WTC11 (cell line): ENCODE data around the gene GJD4. TPM values are rescaled to one million over a fixed set of nuclear protein-coding genes. Genes with fewer than 3 reads are reported as not detected.
A peak's percentile ranks its signal among the peaks of the same experiment; 100 is the strongest.

Source experiments
- AR ChIP-seq: fragments of 250-450 bp; sonication (Bioruptor Pico); IDR thresholded peaks from 2 replicates; pipeline ENCODE4 v1.9.0; 2021; ENCODE audit warnings: mild to moderate bottlenecking
- ATF3 ChIP-seq: sonication (generic); formaldehyde crosslinking; conservative IDR thresholded peaks from 2 replicates; pipeline ENCODE4 v1.8.1; 2022; ENCODE audit warnings: mild to moderate bottlenecking, missing genetic modification reagents
- CTCF ChIP-seq: fragments of 200-600 bp; IDR thresholded peaks from 2 replicates; pipeline ENCODE4 v1.8.0; 2022; ENCODE audit warnings: antibody characterized with exemption
- E2F4 ChIP-seq: sonication (generic); formaldehyde crosslinking; IDR thresholded peaks from 2 replicates; pipeline ENCODE4 v1.8.1; 2022; ENCODE audit warnings: low read depth, mild to moderate bottlenecking, moderate library complexity, missing genetic modification reagents, borderline replicate concordance
- E2F5 ChIP-seq: sonication (generic); formaldehyde crosslinking; IDR thresholded peaks from 2 replicates; pipeline ENCODE4 v1.8.1; 2022; ENCODE audit warnings: mild to moderate bottlenecking, moderate library complexity, missing genetic modification reagents
- ESRRA ChIP-seq: sonication (generic); formaldehyde crosslinking; IDR thresholded peaks from 2 replicates; pipeline ENCODE4 v1.8.1; 2022; ENCODE audit warnings: mild to moderate bottlenecking, missing genetic modification reagents, borderline replicate concordance
- ETV6 ChIP-seq: sonication (generic); formaldehyde crosslinking; IDR thresholded peaks from 2 replicates; pipeline ENCODE4 v1.8.1; 2022; ENCODE audit warnings: mild to moderate bottlenecking, missing genetic modification reagents
- FOXJ3 ChIP-seq: sonication (generic); formaldehyde crosslinking; IDR thresholded peaks from 2 replicates; pipeline ENCODE4 v1.9.0; 2021; ENCODE audit warnings: missing genetic modification reagents, mild to moderate bottlenecking, borderline replicate concordance
- FOXK1 ChIP-seq: sonication (generic); formaldehyde crosslinking; IDR thresholded peaks from 2 replicates; pipeline ENCODE4 v1.8.0; 2022; ENCODE audit warnings: mild to moderate bottlenecking, moderate library complexity, missing genetic modification reagents
- GTF2I ChIP-seq: fragments of 250-450 bp; sonication (Bioruptor Pico); conservative IDR thresholded peaks from 2 replicates; pipeline ENCODE4 v1.4.0; 2021; ENCODE audit warnings: mild to moderate bottlenecking
- HMGA2 ChIP-seq: fragments of 250-450 bp; sonication (Bioruptor Pico); IDR thresholded peaks from 2 replicates; pipeline ENCODE4 v1.4.0; 2021; ENCODE audit warnings: mild to moderate bottlenecking, moderate library complexity
- HMGXB4 ChIP-seq: sonication (generic); formaldehyde crosslinking; IDR thresholded peaks from 2 replicates; pipeline ENCODE4 v1.8.1; 2023; ENCODE audit warnings: mild to moderate bottlenecking, moderate library complexity, missing genetic modification reagents
- IRF2 ChIP-seq: sonication (generic); formaldehyde crosslinking; IDR thresholded peaks from 2 replicates; pipeline ENCODE4 v1.8.0; 2022; ENCODE audit warnings: low read depth, missing genetic modification reagents, borderline replicate concordance
- JAZF1 ChIP-seq: fragments of 250-450 bp; sonication (Bioruptor Pico); IDR thresholded peaks from 2 replicates; pipeline ENCODE4 v1.9.0; 2021; ENCODE audit warnings: moderate library complexity, mild to moderate bottlenecking, inconsistent platforms
- JUN ChIP-seq: sonication (generic); formaldehyde crosslinking; IDR thresholded peaks from 2 replicates; pipeline ENCODE4 v1.8.0; 2023; ENCODE audit warnings: mild to moderate bottlenecking, missing genetic modification reagents
- KAT7 ChIP-seq: sonication (generic); formaldehyde crosslinking; IDR thresholded peaks from 2 replicates; pipeline ENCODE4 v1.8.1; 2023; ENCODE audit warnings: missing genetic modification reagents, mild to moderate bottlenecking, borderline replicate concordance
- MXD4 ChIP-seq: fragments of 250-450 bp; sonication (Bioruptor Pico); IDR thresholded peaks from 2 replicates; pipeline ENCODE4 v1.8.0; 2021; ENCODE audit warnings: mild to moderate bottlenecking, moderate library complexity, borderline replicate concordance
- NFE2L1 ChIP-seq: sonication (generic); formaldehyde crosslinking; IDR thresholded peaks from 2 replicates; pipeline ENCODE4 v1.8.1; 2023; ENCODE audit warnings: missing genetic modification reagents
- NR2C2 ChIP-seq: sonication (generic); formaldehyde crosslinking; IDR thresholded peaks from 2 replicates; pipeline ENCODE4 v1.8.0; 2022; ENCODE audit warnings: mild to moderate bottlenecking, missing genetic modification reagents
- NR3C1 ChIP-seq: sonication (generic); formaldehyde crosslinking; conservative IDR thresholded peaks from 2 replicates; pipeline ENCODE4 v1.8.1; 2023; ENCODE audit warnings: low read depth, mild to moderate bottlenecking, missing genetic modification reagents
- RORB ChIP-seq: fragments of 250-450 bp; sonication (Bioruptor Pico); IDR thresholded peaks from 2 replicates; pipeline ENCODE4 v1.9.0; 2021; ENCODE audit warnings: mild to moderate bottlenecking
- SMAD3 ChIP-seq: sonication (generic); formaldehyde crosslinking; IDR thresholded peaks from 2 replicates; pipeline ENCODE4 v1.8.0; 2022; ENCODE audit warnings: missing genetic modification reagents, mild to moderate bottlenecking, borderline replicate concordance
- SOX15 ChIP-seq: fragments of 250-450 bp; sonication (Bioruptor Pico); IDR thresholded peaks from 2 replicates; pipeline ENCODE4 v1.9.0; 2021; ENCODE audit warnings: mild to moderate bottlenecking
- SP1 ChIP-seq: sonication (generic); formaldehyde crosslinking; conservative IDR thresholded peaks from 2 replicates; pipeline ENCODE4 v1.8.1; 2022; ENCODE audit warnings: missing genetic modification reagents
- TP53 ChIP-seq: sonication (generic); formaldehyde crosslinking; IDR thresholded peaks from 2 replicates; pipeline ENCODE4 v1.8.1; 2023; ENCODE audit warnings: mild to moderate bottlenecking, missing genetic modification reagents
- USF1 ChIP-seq: sonication (generic); formaldehyde crosslinking; IDR thresholded peaks from 2 replicates; pipeline ENCODE4 v1.8.0; 2022; ENCODE audit warnings: mild to moderate bottlenecking, missing genetic modification reagents
- ZNF121 ChIP-seq: sonication (generic); formaldehyde crosslinking; IDR thresholded peaks from 2 replicates; pipeline ENCODE4 v1.8.0; 2023; ENCODE audit warnings: missing genetic modification reagents
- ZNF232 ChIP-seq: sonication (generic); formaldehyde crosslinking; IDR thresholded peaks from 2 replicates; pipeline ENCODE4 v1.8.0; 2022; ENCODE audit warnings: mild to moderate bottlenecking, missing genetic modification reagents
- ZNF423 ChIP-seq: fragments of 250-450 bp; sonication (Bioruptor Pico); IDR thresholded peaks from 2 replicates; pipeline ENCODE4 v2.1.2; 2022; ENCODE audit warnings: mild to moderate bottlenecking, moderate library complexity
- ZSCAN18 ChIP-seq: fragments of 250-450 bp; sonication (Bioruptor Pico); IDR thresholded peaks from 2 replicates; pipeline ENCODE4 v2.1.2; 2022; ENCODE audit warnings: mild to moderate bottlenecking, moderate library complexity
- total RNA-seq: library from RNA; stranded (reverse); gene quantifications from 3 replicates; pipeline ENCODE4 v1.2.3, GENCODE V29; 2021

GJD4 gene
- total RNA-seq, 1 experiment from 2014 or later, result not detected

GRCh38 chr10:35642035-35642792 lies 37.1 kb downstream of the GJD4 start, which contains the start of gene FZD8 (continued):
- TF ChIP-seq E2F5 (peak; percentile 56; the same call in 1 of the 2 replicates), USF1 (no peak), ETV6 (peak; percentile 49; the same call in 1 of the 2 replicates), ZNF121 (CRISPR knock-in tag) (no peak), FOXJ3 (CRISPR knock-in tag) (no peak), JUN (CRISPR knock-in tag) (no peak), NFE2L1 (CRISPR knock-in tag) (no peak), RORB (CRISPR knock-in tag) (no peak), SP1 (CRISPR knock-in tag) (peak; percentile 70), ATF3 (CRISPR knock-in tag) (no peak), CTCF (no peak), NR2C2 (CRISPR knock-in tag) (no peak), IRF2 (CRISPR knock-in tag) (no peak), ZNF423 (CRISPR knock-in tag) (peak; percentile 87), SMAD3 (CRISPR knock-in tag) (0 out of 2 replicates have a peak, but pooled peaks have one; percentile 18), FOXK1 (CRISPR knock-in tag) (peak; percentile 26; the same call in 1 of the 2 replicates), ESRRA (CRISPR knock-in tag) (0 out of 2 replicates have a peak, but pooled peaks have one; percentile 14), SOX15 (CRISPR knock-in tag) (no peak), HMGA2 (no peak), ZNF232 (CRISPR knock-in tag) (no peak), KAT7 (CRISPR knock-in tag) (no peak), JAZF1 (CRISPR knock-in tag) (no peak), TP53 (no peak), AR (CRISPR knock-in tag) (no peak), GTF2I (CRISPR knock-in tag) (no peak), ZSCAN18 (CRISPR knock-in tag) (no peak), NR3C1 (CRISPR knock-in tag) (no peak), E2F4 (CRISPR knock-in tag) (no peak; the same call in 1 of the 2 replicates), HMGXB4 (CRISPR knock-in tag) (no peak; the same call in 1 of the 2 replicates), MXD4 (CRISPR knock-in tag) (no peak)
